Measurements from ENCODE around the gene LRRC37A.
"Not testable (repeated sequence)": the region's sequence is repeated elsewhere in the genome, so short reads cannot be mapped to it uniquely, and the experiment has no call there.

LRRC37A gene

GRCh38 chr17:46287587-46287986 is 7.3 kb upstream of the LRRC37A start:
- DNase-seq (ENCODE audit: low read depth), result not testable (repeated sequence)

- DNase-seq (ENCODE audit: low read depth), result not testable (repeated sequence)
Measured at GRCh38 chr17:46290906-46291546, 3.9 kb upstream of the LRRC37A start.

GRCh38 chr17:46291618-46292017 is 3.3 kb upstream of the LRRC37A start:
- DNase-seq (ENCODE audit: low read depth), result not testable (repeated sequence)

- DNase-seq (ENCODE audit: low read depth), result not testable (repeated sequence)
Measured at GRCh38 chr17:46341220-46341619, 46.3 kb downstream of the LRRC37A start.

- DNase-seq (ENCODE audit: low read depth), result not testable (repeated sequence)
Measured at GRCh38 chr17:46342131-46342530, 47.2 kb downstream of the LRRC37A start.

GRCh38 chr17:46348345-46348744 is 53.4 kb downstream of the LRRC37A start:
- not testable (repeated sequence) for DNase-seq (ENCODE audit: low read depth)

- not testable (repeated sequence) for DNase-seq (ENCODE audit: low read depth)
Measured at GRCh38 chr17:46349060-46349459, 54.1 kb downstream of the LRRC37A start.

- not testable (repeated sequence) for DNase-seq (ENCODE audit: low read depth)
Measured at GRCh38 chr17:46353856-46354255, 58.9 kb downstream of the LRRC37A start.

GRCh38 chr17:46361145-46361735 is 66.3 kb downstream of the LRRC37A start:
- DNase-seq (ENCODE audit: low read depth), result not testable (repeated sequence)

- DNase-seq (ENCODE audit: low read depth), result not testable (repeated sequence)
Measured at GRCh38 chr17:46361755-46362154, 66.8 kb downstream of the LRRC37A start, which contains the start of gene ARL17B. Gene ARL17B (minus strand): TSS chr17:46361766. CDS start chr17:46358397, 3,369 bp downstream.

- not testable (repeated sequence) for DNase-seq (ENCODE audit: low read depth)
Measured at GRCh38 chr17:46367520-46367919, 72.6 kb downstream of the LRRC37A start.

- DNase-seq (ENCODE audit: low read depth), result not testable (repeated sequence)
Measured at GRCh38 chr17:46372236-46373229, 77.6 kb downstream of the LRRC37A start.

- not testable (repeated sequence) for DNase-seq (ENCODE audit: low read depth)
Measured at GRCh38 chr17:46373418-46373817, 78.5 kb downstream of the LRRC37A start.

- not testable (repeated sequence) for DNase-seq (ENCODE audit: low read depth)
Measured at GRCh38 chr17:46383118-46383517, 88.2 kb downstream of the LRRC37A start.

GRCh38 chr17:46385491-46385890 is 90.6 kb downstream of the LRRC37A start:
- not testable (repeated sequence) for DNase-seq (ENCODE audit: low read depth)
